Bronchial epithelial cell (primary cell): ENCODE data around the gene CFTR. TPM values are rescaled to one million over a fixed set of nuclear protein-coding genes. Genes with fewer than 3 reads are reported as not detected.
"Not testable (repeated sequence)": the region's sequence is repeated elsewhere in the genome, so short reads cannot be mapped to it uniquely, and the experiment has no call there.

Experiments
- DNase-seq: peaks from one replicate; pipeline ENCODE4 v3.0.0-alpha.2; 2010; ENCODE audit warnings: low read depth
- FAIRE-seq: peaks from 2 replicates; lab custom pipeline; 2011; peaks lifted over from hg19 to GRCh38; lab: Jason Lieb, UNC
- H3K27me3 ChIP-seq: 2 replicates; pipeline ENCODE4 v1.5.1; 2011; ENCODE audit warnings: low read length; ENCODE audit not compliant: control insufficient read depth, insufficient read depth
- H3K36me3 ChIP-seq: 2 replicates; pipeline ENCODE4 v1.5.1; 2011; ENCODE audit warnings: low read length; ENCODE audit not compliant: control insufficient read depth, insufficient read depth
- H3K4me3 ChIP-seq: 2 replicates; pipeline ENCODE4 v1.5.1; 2011; ENCODE audit warnings: mild to moderate bottlenecking, low read depth, low read length, control low read depth
- total RNA-seq: library from RNA; depleted of rRNA; stranded (reverse); fragments of >200 nt; gene quantifications from 2 replicates; pipeline ENCODE4 v1.2.1, GENCODE V29; 2014
- TF ChIP-seq, protein P1 (sequence below): IDR thresholded peaks from 2 replicates; pipeline ENCODE4 v1.5.1; 2011; ENCODE audit warnings: mild to moderate bottlenecking, moderate library complexity, low read length, control low read depth, inconsistent platforms; ENCODE audit not compliant: insufficient read depth, severe bottlenecking

Gene CFTR
- total RNA-seq, 1 donor from 2014 or later, result under 0.01 TPM

GRCh38 chr7:117502331-117502730, 22.5 kb downstream of the CFTR start:
- no peak for DNase-seq
- H3K27me3 ChIP-seq, result no peaks in the 10 kb centered on the region
- TF ChIP-seq, protein P1, sequence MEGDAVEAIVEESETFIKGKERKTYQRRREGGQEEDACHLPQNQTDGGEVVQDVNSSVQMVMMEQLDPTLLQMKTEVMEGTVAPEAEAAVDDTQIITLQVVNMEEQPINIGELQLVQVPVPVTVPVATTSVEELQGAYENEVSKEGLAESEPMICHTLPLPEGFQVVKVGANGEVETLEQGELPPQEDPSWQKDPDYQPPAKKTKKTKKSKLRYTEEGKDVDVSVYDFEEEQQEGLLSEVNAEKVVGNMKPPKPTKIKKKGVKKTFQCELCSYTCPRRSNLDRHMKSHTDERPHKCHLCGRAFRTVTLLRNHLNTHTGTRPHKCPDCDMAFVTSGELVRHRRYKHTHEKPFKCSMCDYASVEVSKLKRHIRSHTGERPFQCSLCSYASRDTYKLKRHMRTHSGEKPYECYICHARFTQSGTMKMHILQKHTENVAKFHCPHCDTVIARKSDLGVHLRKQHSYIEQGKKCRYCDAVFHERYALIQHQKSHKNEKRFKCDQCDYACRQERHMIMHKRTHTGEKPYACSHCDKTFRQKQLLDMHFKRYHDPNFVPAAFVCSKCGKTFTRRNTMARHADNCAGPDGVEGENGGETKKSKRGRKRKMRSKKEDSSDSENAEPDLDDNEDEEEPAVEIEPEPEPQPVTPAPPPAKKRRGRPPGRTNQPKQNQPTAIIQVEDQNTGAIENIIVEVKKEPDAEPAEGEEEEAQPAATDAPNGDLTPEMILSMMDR, result no peak
- H3K4me3 ChIP-seq, result no peak overlapping the region
- H3K36me3 ChIP-seq, result no peaks in the 10 kb centered on the region
- FAIRE-seq, result no peak

GRCh38 chr7:117505238-117505637, 25.4 kb downstream of the CFTR start:
- no peaks in the 10 kb centered on the region for H3K36me3 ChIP-seq
- no peak for DNase-seq
- no peaks in the 10 kb centered on the region for H3K27me3 ChIP-seq
- no peak for FAIRE-seq
- TF ChIP-seq, protein P1, result no peak
- H3K4me3 ChIP-seq, result no peak overlapping the region

GRCh38 chr7:117508676-117509075, 28.9 kb downstream of the CFTR start:
- FAIRE-seq (no peak), DNase-seq (no peak)
- H3K27me3 ChIP-seq, result no peaks in the 10 kb centered on the region
- no peaks in the 10 kb centered on the region for H3K36me3 ChIP-seq
- TF ChIP-seq, protein P1, result no peak
- no peak overlapping the region for H3K4me3 ChIP-seq

DNA sequence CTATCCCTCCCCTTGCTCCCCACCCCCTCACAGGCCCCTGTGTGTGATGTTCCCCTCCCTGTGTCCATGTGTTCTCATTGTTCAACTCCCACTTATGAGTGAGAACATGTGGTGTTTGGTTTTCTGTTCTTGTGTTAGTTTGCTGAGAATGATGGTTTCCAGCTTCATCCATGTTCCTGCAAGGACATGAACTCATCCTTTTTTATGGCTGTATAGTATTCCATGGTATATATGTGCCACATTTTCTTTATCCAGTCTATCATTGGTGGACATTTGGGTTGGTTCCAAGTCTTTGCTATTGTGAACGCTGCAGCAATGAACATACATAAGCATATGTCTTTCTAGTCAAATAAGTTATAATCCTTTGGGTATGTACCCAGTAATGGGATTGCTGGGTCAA, 37.4 kb downstream of the CFTR start:
- not testable (repeated sequence) for DNase-seq, FAIRE-seq, H3K36me3 ChIP-seq, H3K4me3 ChIP-seq, H3K27me3 ChIP-seq

GRCh38 chr7:117530390-117530789, 50.6 kb downstream of the CFTR start:
- DNase-seq (no peak), FAIRE-seq (no peak)
- H3K36me3 ChIP-seq, result no peaks in the 10 kb centered on the region
- no peak overlapping the region for H3K4me3 ChIP-seq
- no peaks in the 10 kb centered on the region for H3K27me3 ChIP-seq
- TF ChIP-seq, protein P1, result no peak

GRCh38 chr7:117531595-117532244, 51.9 kb downstream of the CFTR start:
- no peaks in the 10 kb centered on the region for H3K36me3 ChIP-seq
- H3K4me3 ChIP-seq, result no peak overlapping the region
- TF ChIP-seq, protein P1, result no peak
- no peaks in the 10 kb centered on the region for H3K27me3 ChIP-seq
- DNase-seq (peak; percentile 37), FAIRE-seq (no peak)
